ENCODE results near the gene DRC3.
A peak's percentile ranks its signal among the peaks of the same experiment; 100 is the strongest.

DRC3 gene

GRCh38 chr17:17983776-17984175 is 11.1 kb downstream of the DRC3 start:
- TF ChIP-seq, protein P1, sequence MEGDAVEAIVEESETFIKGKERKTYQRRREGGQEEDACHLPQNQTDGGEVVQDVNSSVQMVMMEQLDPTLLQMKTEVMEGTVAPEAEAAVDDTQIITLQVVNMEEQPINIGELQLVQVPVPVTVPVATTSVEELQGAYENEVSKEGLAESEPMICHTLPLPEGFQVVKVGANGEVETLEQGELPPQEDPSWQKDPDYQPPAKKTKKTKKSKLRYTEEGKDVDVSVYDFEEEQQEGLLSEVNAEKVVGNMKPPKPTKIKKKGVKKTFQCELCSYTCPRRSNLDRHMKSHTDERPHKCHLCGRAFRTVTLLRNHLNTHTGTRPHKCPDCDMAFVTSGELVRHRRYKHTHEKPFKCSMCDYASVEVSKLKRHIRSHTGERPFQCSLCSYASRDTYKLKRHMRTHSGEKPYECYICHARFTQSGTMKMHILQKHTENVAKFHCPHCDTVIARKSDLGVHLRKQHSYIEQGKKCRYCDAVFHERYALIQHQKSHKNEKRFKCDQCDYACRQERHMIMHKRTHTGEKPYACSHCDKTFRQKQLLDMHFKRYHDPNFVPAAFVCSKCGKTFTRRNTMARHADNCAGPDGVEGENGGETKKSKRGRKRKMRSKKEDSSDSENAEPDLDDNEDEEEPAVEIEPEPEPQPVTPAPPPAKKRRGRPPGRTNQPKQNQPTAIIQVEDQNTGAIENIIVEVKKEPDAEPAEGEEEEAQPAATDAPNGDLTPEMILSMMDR (conservative IDR thresholded peaks at IDR 0.05; ENCODE audit: low read depth, low read length) = no peak
- H3K4me3 ChIP-seq (ENCODE audit: low read length) = no peak overlapping the region
- DNase-seq (ENCODE audit: low read depth) = no peak

DNA sequence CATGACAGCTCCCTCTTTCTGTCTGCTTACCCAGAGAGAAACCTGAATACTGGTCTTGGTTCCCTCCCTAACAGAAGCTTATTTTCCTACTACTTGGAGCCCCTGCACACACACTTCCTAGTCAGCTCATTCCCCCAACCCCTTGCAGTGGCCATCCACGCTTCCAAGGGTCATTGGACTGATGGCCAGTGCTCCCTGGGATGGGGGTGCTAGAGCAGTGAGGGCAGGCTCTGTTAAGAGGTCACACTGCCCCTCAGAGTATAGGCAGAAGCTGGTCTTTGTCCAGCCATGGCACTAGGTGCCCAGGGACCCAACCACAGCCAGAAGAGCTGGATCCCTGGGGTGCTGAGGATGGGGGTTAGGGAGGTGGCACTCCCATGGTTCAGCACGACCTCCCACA is 12.5 kb downstream of the DRC3 start:
- no peak for DNase-seq (ENCODE audit: low read depth)
- H3K4me3 ChIP-seq (ENCODE audit: low read length) = no peak overlapping the region
- TF ChIP-seq, protein P1 (conservative IDR thresholded peaks at IDR 0.05; ENCODE audit: low read depth, low read length) = no peak

DNA sequence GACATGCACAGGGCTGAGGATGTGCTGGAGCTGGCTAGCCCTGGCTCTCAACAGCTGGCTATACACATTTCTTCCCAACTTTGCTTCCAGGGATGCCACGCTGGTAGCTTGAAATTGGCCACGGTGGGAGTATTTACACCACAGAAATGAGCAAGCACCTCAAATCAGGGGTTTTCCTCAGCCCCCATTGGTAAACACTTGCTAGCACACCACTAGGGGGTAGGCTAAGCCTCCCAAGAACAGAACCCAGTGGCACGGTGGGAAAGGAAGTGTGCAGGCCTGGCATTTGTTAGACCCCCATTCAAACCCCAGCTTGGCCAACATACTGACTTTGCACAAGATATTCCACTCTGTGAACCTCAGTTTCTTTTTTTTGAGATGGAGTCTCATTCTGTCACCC is 12.9 kb downstream of the DRC3 start:
- DNase-seq (ENCODE audit: low read depth) = no peak
- TF ChIP-seq, protein P1 (conservative IDR thresholded peaks at IDR 0.05; ENCODE audit: low read depth, low read length) = peak; percentile 46
- no peak overlapping the region for H3K4me3 ChIP-seq (ENCODE audit: low read length)

DNA sequence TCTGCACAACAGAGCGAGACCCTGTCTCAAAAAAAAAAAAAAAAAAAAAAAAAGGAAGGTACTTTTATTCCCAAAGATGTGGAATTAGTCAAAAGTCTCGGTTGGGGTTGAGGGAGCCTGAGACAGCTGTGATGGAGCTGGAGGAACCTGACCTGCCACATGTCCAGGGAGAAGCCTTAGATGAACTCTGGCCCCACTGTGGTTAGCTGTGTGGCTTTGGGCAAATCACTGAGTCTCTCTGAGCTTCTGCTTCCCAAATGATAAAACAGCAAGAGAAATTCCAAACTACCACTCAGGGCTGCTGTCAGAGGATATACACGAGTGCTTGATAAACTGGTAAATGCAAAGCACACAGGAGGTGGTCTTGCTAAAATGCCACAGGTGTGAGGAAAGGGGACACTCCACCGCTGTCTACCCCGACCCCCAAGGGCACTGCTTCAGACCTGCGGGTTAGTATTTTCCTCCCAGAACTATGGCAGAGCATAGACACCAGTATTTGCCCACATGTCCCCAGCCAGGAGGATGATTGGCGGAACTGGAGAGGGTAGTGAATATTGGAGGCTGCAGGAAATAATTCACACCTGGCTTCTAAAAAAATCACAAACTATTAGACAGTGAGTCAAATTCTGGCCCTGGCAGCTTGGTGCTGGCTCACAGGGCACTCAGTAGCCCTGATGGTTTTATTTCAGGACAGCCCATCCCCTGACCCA is 14.7 kb downstream of the DRC3 start:
- TF ChIP-seq, protein P1 (conservative IDR thresholded peaks at IDR 0.05; ENCODE audit: low read depth, low read length) = no peak
- no peak overlapping the region for H3K4me3 ChIP-seq (ENCODE audit: low read length)
- DNase-seq (ENCODE audit: low read depth) = no peak

GRCh38 chr17:17987901-17988300 is 15.2 kb downstream of the DRC3 start:
- TF ChIP-seq, protein P1 (conservative IDR thresholded peaks at IDR 0.05; ENCODE audit: low read depth, low read length) = no peak
- DNase-seq (ENCODE audit: low read depth) = no peak
- H3K4me3 ChIP-seq (ENCODE audit: low read length) = no peak overlapping the region

GRCh38 chr17:17988427-17988945 is 15.8 kb downstream of the DRC3 start:
- TF ChIP-seq, protein P1 (conservative IDR thresholded peaks at IDR 0.05; ENCODE audit: low read depth, low read length) = no peak
- no peak for DNase-seq (ENCODE audit: low read depth)
- no peak overlapping the region for H3K4me3 ChIP-seq (ENCODE audit: low read length)

GRCh38 chr17:17989081-17989480 is 16.4 kb downstream of the DRC3 start:
- DNase-seq (ENCODE audit: low read depth) = no peak
- TF ChIP-seq, protein P1 (conservative IDR thresholded peaks at IDR 0.05; ENCODE audit: low read depth, low read length) = no peak
- H3K4me3 ChIP-seq (ENCODE audit: low read length) = no peak overlapping the region
